GM23338 (cell line): ENCODE measurements around the gene LOXL4. TPM values are rescaled to one million over a fixed set of nuclear protein-coding genes. Genes with fewer than 3 reads are reported as not detected.

Source experiments
- ATAC-seq: fragments of 200-7000 bp; cut with Tn5 transposase; 3 replicates; pipeline ENCODE4 v1.9.1; 2020
- DNase-seq: peaks from one replicate; pipeline ENCODE4 v3.0.0-alpha.2; 2015; ENCODE audit warnings: low spot score
- H2AFZ ChIP-seq: fragments of 200-600 bp; sonication (generic); 2 replicates; pipeline ENCODE4 v1.8.0; 2016; ENCODE audit warnings: antibody characterized with exemption, mild to moderate bottlenecking, moderate library complexity
- H3F3A ChIP-seq: fragments of 200-600 bp; sonication (generic); replicated peaks from 2 replicates; pipeline ENCODE4 v1.8.0; 2017; ENCODE audit warnings: antibody characterized with exemption, mixed run types, low read depth
- H3K27ac ChIP-seq: fragments of 200-600 bp; sonication (generic); 2 replicates; pipeline ENCODE4 v1.6.1; 2016; ENCODE audit warnings: low read depth
- H3K27me3 ChIP-seq: fragments of 200-600 bp; sonication (generic); 2 replicates; pipeline ENCODE4 v1.8.0; 2016; ENCODE audit warnings: mild to moderate bottlenecking, mixed run types, moderate library complexity; ENCODE audit not compliant: insufficient read depth
- H3K36me3 ChIP-seq: fragments of 200-600 bp; sonication (generic); 2 replicates; pipeline ENCODE4 v1.8.0; 2016; ENCODE audit warnings: mild to moderate bottlenecking; ENCODE audit not compliant: insufficient read depth
- H3K4me1 ChIP-seq: fragments of 200-600 bp; sonication (generic); 2 replicates; pipeline ENCODE4 v1.8.0; 2016; ENCODE audit warnings: mild to moderate bottlenecking, moderate library complexity; ENCODE audit not compliant: insufficient read depth
- H3K4me2 ChIP-seq: fragments of 200-600 bp; sonication (generic); 2 replicates; pipeline ENCODE4 v1.7.1; 2017; ENCODE audit warnings: mixed run types
- H3K4me3 ChIP-seq: fragments of 200-600 bp; sonication (generic); 2 replicates; pipeline ENCODE4 v1.6.1; 2016; ENCODE audit warnings: mixed run types
- H3K79me2 ChIP-seq: fragments of 200-600 bp; sonication (generic); replicated peaks from 2 replicates; pipeline ENCODE4 v1.8.0; 2017; ENCODE audit warnings: mild to moderate bottlenecking; ENCODE audit not compliant: insufficient read depth
- H3K9me2 ChIP-seq: fragments of 200-600 bp; sonication (generic); 2 replicates; pipeline ENCODE4 v1.8.0; 2017; ENCODE audit not compliant: insufficient read depth
- H4K20me1 ChIP-seq: fragments of 200-600 bp; sonication (generic); replicated peaks from 2 replicates; pipeline ENCODE4 v1.8.0; 2017; ENCODE audit warnings: mild to moderate bottlenecking; ENCODE audit not compliant: insufficient read depth
- H3K27ac Mint-ChIP-seq: 2 replicates; pipeline ENCODE4 v1.8.0; 2020; ENCODE audit warnings: inconsistent platforms, mild to moderate bottlenecking, moderate library complexity, mixed read lengths
- H3K27me3 Mint-ChIP-seq: 3 replicates; pipeline ENCODE4 v1.8.0; 2022; ENCODE audit warnings: low read depth, mild to moderate bottlenecking, moderate library complexity, mixed read lengths, inconsistent platforms; ENCODE audit not compliant: insufficient read depth, poor library complexity
- H3K36me3 Mint-ChIP-seq: 3 replicates; pipeline ENCODE4 v1.8.0; 2021; ENCODE audit warnings: low read depth, mild to moderate bottlenecking, inconsistent platforms, moderate library complexity, mixed read lengths
- H3K4me1 Mint-ChIP-seq: 3 replicates; pipeline ENCODE4 v1.8.0; 2020; ENCODE audit warnings: mild to moderate bottlenecking, inconsistent platforms, mixed read lengths
- H3K4me3 Mint-ChIP-seq: 3 replicates; pipeline ENCODE4 v1.8.0; 2021; ENCODE audit warnings: moderate library complexity, mild to moderate bottlenecking, inconsistent platforms, mixed read lengths
- H3K9me3 Mint-ChIP-seq: 3 replicates; pipeline ENCODE4 v1.8.0; 2020; ENCODE audit warnings: moderate library complexity, mild to moderate bottlenecking, inconsistent platforms, mixed read lengths
- CREB1 ChIP-seq: fragments of 250-450 bp; sonication (Bioruptor Pico); IDR thresholded peaks from 2 replicates; pipeline ENCODE4 v1.5.0; 2020; ENCODE audit warnings: low read depth, mild to moderate bottlenecking, moderate library complexity
- CTCF ChIP-seq, 2 experiments: fragments of 200-600 bp in 1 of 2; sonication (generic) in 1 of 2; conservative IDR thresholded peaks; 2 replicates each; pipeline versions ENCODE4 v1.5.1 to v1.6.1; 2016 to 2017; ENCODE audit warnings: antibody characterized with exemption in 2 of 2, low read depth in 2 of 2, mild to moderate bottlenecking in 2 of 2, moderate library complexity in 1 of 2
- ETS1 ChIP-seq: IDR thresholded peaks from 2 replicates; pipeline ENCODE4 v1.6.1; 2016; ENCODE audit warnings: antibody characterized with exemption
- EZH2phosphoT487 ChIP-seq: fragments of 200-600 bp; sonication (generic); IDR thresholded peaks from one replicate; pipeline ENCODE4 v1.8.1; 2018; ENCODE audit warnings: antibody characterized with exemption; ENCODE audit not compliant: unreplicated experiment
- JUNB ChIP-seq: IDR thresholded peaks from one replicate; pipeline ENCODE4 v1.6.1; 2016; ENCODE audit warnings: antibody characterized with exemption; ENCODE audit not compliant: unreplicated experiment
- NANOG ChIP-seq: IDR thresholded peaks from 2 replicates; pipeline ENCODE4 v1.6.1; 2016; ENCODE audit warnings: antibody characterized with exemption, borderline replicate concordance
- ZNF331 ChIP-seq: fragments of 250-450 bp; sonication (Bioruptor Pico); IDR thresholded peaks from 2 replicates; pipeline ENCODE4 v1.5.0; 2020; ENCODE audit warnings: low read depth, mild to moderate bottlenecking, moderate library complexity
- ZNF462 ChIP-seq: fragments of 250-450 bp; sonication (Bioruptor Pico); IDR thresholded peaks from 2 replicates; pipeline ENCODE4 v1.5.0; 2020; ENCODE audit warnings: mild to moderate bottlenecking, moderate library complexity
- polyA plus RNA-seq: library from polyadenylated mRNA; unstranded; fragments of >200 nt; fragmentation: Nextera tagmentation; extraction: Ambion mirVana; gene quantifications from 2 replicates; pipeline ENCODE4 v1.2.1, GENCODE V29; 2016
- total RNA-seq: library from RNA; depleted of rRNA; stranded (reverse); fragments of >200 nt; shearing (Covaris generic); gene quantifications from 2 replicates; pipeline ENCODE4 v1.2.3, GENCODE V29; 2014

The LOXL4 gene
- total and polyA plus RNA-seq, 2 experiments from 2014 or later, result 0.21 to 0.38 TPM

- Histone ChIP-seq H3K9me2 (no peaks in the 10 kb centered on the region), H3K79me2 (no peaks in the 10 kb centered on the region), H3K27ac (no peak overlapping the region), H3F3A (no peaks in the 10 kb centered on the region), H3K4me1 (no peaks in the 10 kb centered on the region), H3K27me3 (no peaks in the 10 kb centered on the region), H2AFZ (no peak overlapping the region), H3K4me2 (no peak overlapping the region), H3K36me3 (peaks cover 12% of the 10 kb centered on the region), H4K20me1 (no peaks in the 10 kb centered on the region; the same call in 1 of the 2 replicates), H3K4me3 (no peak overlapping the region)
- no peak overlapping the region for H3K4me3 Mint-ChIP-seq
- DNase-seq (no peak), ATAC-seq (no peak)
- no peak for TF ChIP-seq ZNF331 (CRISPR knock-in tag)
- TF ChIP-seq EZH2phosphoT487, result no peak
- no peak for TF ChIP-seq NANOG
- TF ChIP-seq ZNF462 (CRISPR knock-in tag), result no peak
- no peak for TF ChIP-seq CREB1 (CRISPR knock-in tag)
- TF ChIP-seq ETS1, result no peak
- TF ChIP-seq JUNB, result no peak
- no peak for TF ChIP-seq CTCF (conservative IDR thresholded peaks at IDR 0.05; ENCODE audit: low read depth in 2 of 2)
- H3K27ac Mint-ChIP-seq, result no peak overlapping the region
- H3K4me1 Mint-ChIP-seq, result no peaks in the 10 kb centered on the region
- peaks cover 11% of the 10 kb centered on the region for H3K36me3 Mint-ChIP-seq
- no peaks in the 10 kb centered on the region for H3K9me3 Mint-ChIP-seq
- H3K27me3 Mint-ChIP-seq, result no peaks in the 10 kb centered on the region
These were observed 23.9 kb downstream of the LOXL4 start for GRCh38 chr10:98244141-98244540.
